RCC 7860 (cell line): ENCODE data around the gene DPCD.
"Not testable (repeated sequence)": the region's sequence is repeated elsewhere in the genome, so short reads cannot be mapped to it uniquely, and the experiment has no call there.

Experiments
- DNase-seq: peaks from one replicate; pipeline ENCODE4 v3.0.0-alpha.2; 2015; ENCODE audit warnings: low spot score
- FAIRE-seq: peaks from 2 replicates; lab custom pipeline; 2012; peaks lifted over from hg19 to GRCh38; lab: Jason Lieb, UNC

Gene DPCD

GRCh38 chr10:101617102-101617823 is 29.1 kb downstream of the DPCD start:
- DNase-seq, result no peak
- FAIRE-seq, result no peak

- DNase-seq (no peak), FAIRE-seq (no peak)
Observed at GRCh38 chr10:101617824-101618568, 29.9 kb downstream of the DPCD start.

- DNase-seq, result no peak
- FAIRE-seq, result no peak
Observed at GRCh38 chr10:101618871-101619270, 30.8 kb downstream of the DPCD start.

GRCh38 chr10:101619983-101620382 is 31.9 kb downstream of the DPCD start:
- FAIRE-seq, result no peak
- DNase-seq, result no peak

GRCh38 chr10:101623528-101623927 is 35.4 kb downstream of the DPCD start:
- DNase-seq, result no peak
- FAIRE-seq, result no peak

GRCh38 chr10:101624526-101625102 is 36.5 kb downstream of the DPCD start:
- DNase-seq (no peak), FAIRE-seq (no peak)

GRCh38 chr10:101625821-101626412 is 37.8 kb downstream of the DPCD start:
- DNase-seq (no peak), FAIRE-seq (no peak)

GRCh38 chr10:101629837-101630632 is 41.9 kb downstream of the DPCD start:
- FAIRE-seq (no peak), DNase-seq (no peak)

- DNase-seq (no peak), FAIRE-seq (no peak)
Observed at GRCh38 chr10:101630633-101630920, 42.5 kb downstream of the DPCD start.

GRCh38 chr10:101631821-101632475 is 43.8 kb downstream of the DPCD start:
- DNase-seq, result no peak
- FAIRE-seq, result no peak

- not testable (repeated sequence) for FAIRE-seq, DNase-seq
Observed at GRCh38 chr10:101633510-101633909, 45.4 kb downstream of the DPCD start.

- FAIRE-seq (no peak), DNase-seq (no peak)
Observed at GRCh38 chr10:101639141-101639900, 51.2 kb downstream of the DPCD start.

GRCh38 chr10:101643546-101643945 is 55.4 kb downstream of the DPCD start:
- DNase-seq (no peak), FAIRE-seq (no peak)

GRCh38 chr10:101644002-101644401 is 55.9 kb downstream of the DPCD start:
- DNase-seq, result no peak
- no peak for FAIRE-seq

GRCh38 chr10:101645659-101646058 is 57.5 kb downstream of the DPCD start:
- no peak for DNase-seq
- no peak for FAIRE-seq

- DNase-seq (no peak), FAIRE-seq (no peak)
Observed at GRCh38 chr10:101646364-101646763, 58.2 kb downstream of the DPCD start.

- DNase-seq, result no peak
- no peak for FAIRE-seq
Observed at GRCh38 chr10:101647255-101647654, 59.1 kb downstream of the DPCD start.

GRCh38 chr10:101649525-101650085 is 61.5 kb downstream of the DPCD start:
- FAIRE-seq, result no peak

GRCh38 chr10:101650863-101651262 is 62.7 kb downstream of the DPCD start:
- DNase-seq (no peak), FAIRE-seq (no peak)

More at GRCh38 chr10:101649525-101650085, 61.5 kb downstream of the DPCD start:
- DNase-seq, result no peak
